GM19025 (cell line): ENCODE data around the gene MPC2.
"Not testable (repeated sequence)": the region's sequence is repeated elsewhere in the genome, so short reads cannot be mapped to it uniquely, and the experiment has no call there.

Experiments
- ATAC-seq: cut with Tn5 transposase; IDR thresholded peaks from one replicate; pipeline ENCODE4 v1.9.1; 2021; ENCODE audit warnings: mild to moderate bottlenecking, low read depth, moderate library complexity; ENCODE audit not compliant: unreplicated experiment

MPC2 gene

GRCh38 chr1:167866739-167867414 lies 70.0 kb downstream of the MPC2 start:
- not testable (repeated sequence) for ATAC-seq
